NCI-H2196 treated with DMSO at 0.1 percent for 48 hours (cell line): Measurements from ENCODE around the gene CLDND2.

Source experiments
- DNase-seq: peaks from one replicate; lab custom pipeline; 2025; ENCODE audit not compliant: unreplicated experiment; lab: John Stamatoyannopoulos, UW

CLDND2 gene

GRCh38 chr19:51331716-51332115 lies 37.1 kb downstream of the CLDND2 start:
- DNase-seq = no peak

- no peak for DNase-seq
Observed at GRCh38 chr19:51331193-51331592, 37.6 kb downstream of the CLDND2 start.

GRCh38 chr19:51330366-51330765 lies 38.4 kb downstream of the CLDND2 start:
- no peak for DNase-seq

GRCh38 chr19:51329411-51329810 lies 39.4 kb downstream of the CLDND2 start:
- DNase-seq = no peak

- no peak for DNase-seq
Observed at GRCh38 chr19:51327066-51328001, 41.5 kb downstream of the CLDND2 start.

- DNase-seq = no peak
Observed at GRCh38 chr19:51326216-51327065, 42.4 kb downstream of the CLDND2 start.

- no peak for DNase-seq
Observed at GRCh38 chr19:51325161-51325976, 43.4 kb downstream of the CLDND2 start.

GRCh38 chr19:51324167-51324481 lies 44.7 kb downstream of the CLDND2 start:
- DNase-seq = no peak

GRCh38 chr19:51323481-51324166 lies 45.2 kb downstream of the CLDND2 start:
- DNase-seq = no peak

GRCh38 chr19:51321799-51322198 lies 47.0 kb downstream of the CLDND2 start:
- no peak for DNase-seq

- no peak for DNase-seq
Observed at GRCh38 chr19:51320280-51320657, 48.5 kb downstream of the CLDND2 start.

GRCh38 chr19:51319649-51320279 lies 49.0 kb downstream of the CLDND2 start:
- no peak for DNase-seq

GRCh38 chr19:51318687-51319648 lies 49.8 kb downstream of the CLDND2 start:
- DNase-seq = no peak

- DNase-seq = no peak
Observed at GRCh38 chr19:51317968-51318367, 50.8 kb downstream of the CLDND2 start.

GRCh38 chr19:51317376-51317775 lies 51.4 kb downstream of the CLDND2 start:
- DNase-seq = no peak
